Measurements from ENCODE around the gene BTBD9. TPM values are rescaled to one million over a fixed set of nuclear protein-coding genes. Genes with fewer than 3 reads are reported as not detected.

The BTBD9 gene
- total RNA-seq, 4 donors from 2014 or later = 8.6 to 34.1 (median 30.8) TPM

- Histone ChIP-seq H3K9me3 (no peaks in the 10 kb centered on the region), H3K27me3 (no peaks in the 10 kb centered on the region), H3K4me1 (no peaks in the 10 kb centered on the region), H3K4me3 (no peak overlapping the region), H3K36me3 (no peaks in the 10 kb centered on the region), H3K27ac (no peak overlapping the region)
- no peak for DNase-seq
- in situ Hi-C loops (cut with MboI; ENCODE audit: low pct_ligation_motif_present in 1 of 4, low pct_unique_long_range_greater_than_20kb in 1 of 4, low sequenced_read_pairs in 3 of 4) (no loop called here), intact Hi-C loops (cut with DNase I; ENCODE audit: low total_unique reads) (no loop called here)
- 87 to 93% methylated on average over 5 of the region's 5 CpGs for WGBS, 2 donors (ENCODE audit: low coverage in 1 of 2)
- TF ChIP-seq POLR2A (IDR thresholded peaks at IDR 0.05) (no peak), EP300 (IDR thresholded peaks at IDR 0.05; ENCODE audit: low read depth) (no peak), CTCF (IDR thresholded peaks at IDR 0.05) (no peak), POLR2AphosphoS5 (IDR thresholded peaks at IDR 0.05) (no peak)
Observed at GRCh38 chr6:38337819-38338465, 301.8 kb downstream of the BTBD9 start.

- DNase-seq = no peak
- no peak overlapping the region for H3K4me3 ChIP-seq
- H3K36me3 ChIP-seq = no peaks in the 10 kb centered on the region
- intact Hi-C loops (cut with DNase I; ENCODE audit: low total_unique reads) = no loop called here
- no peaks in the 10 kb centered on the region for H3K4me1 ChIP-seq
- WGBS, 2 donors (ENCODE audit: low coverage in 1 of 2) = 79 to 85% methylated on average over 1 of the region's 1 CpG
- no peak overlapping the region for H3K27ac ChIP-seq
- H3K9me3 ChIP-seq = no peaks in the 10 kb centered on the region
- no peaks in the 10 kb centered on the region for H3K27me3 ChIP-seq
- in situ Hi-C loops (cut with MboI; ENCODE audit: low pct_ligation_motif_present in 1 of 4, low pct_unique_long_range_greater_than_20kb in 1 of 4, low sequenced_read_pairs in 3 of 4) = no loop called here
- no peak for TF ChIP-seq EP300 (IDR thresholded peaks at IDR 0.05; ENCODE audit: low read depth)
- TF ChIP-seq POLR2AphosphoS5 (IDR thresholded peaks at IDR 0.05) = no peak
- TF ChIP-seq POLR2A (IDR thresholded peaks at IDR 0.05) = no peak
Observed at GRCh38 chr6:38336922-38337321, 302.8 kb downstream of the BTBD9 start.

GRCh38 chr6:38326837-38327236, 312.9 kb downstream of the BTBD9 start:
- no peaks in the 10 kb centered on the region for H3K27me3 ChIP-seq
- no peak for TF ChIP-seq POLR2A (IDR thresholded peaks at IDR 0.05)
- no peak for TF ChIP-seq EP300 (IDR thresholded peaks at IDR 0.05; ENCODE audit: low read depth)
- no peak for TF ChIP-seq CTCF (IDR thresholded peaks at IDR 0.05)
- TF ChIP-seq POLR2AphosphoS5 (IDR thresholded peaks at IDR 0.05) = no peak
- no peaks in the 10 kb centered on the region for H3K36me3 ChIP-seq
- in situ Hi-C loops (cut with MboI; ENCODE audit: low pct_ligation_motif_present in 1 of 4, low pct_unique_long_range_greater_than_20kb in 1 of 4, low sequenced_read_pairs in 3 of 4) = no loop called here
- no peak overlapping the region for H3K4me3 ChIP-seq
- WGBS, 2 donors (ENCODE audit: low coverage in 1 of 2) = 50 to 58% methylated on average over 1 of the region's 1 CpG
- no peaks in the 10 kb centered on the region for H3K9me3 ChIP-seq
- no peaks in the 10 kb centered on the region for H3K4me1 ChIP-seq
- DNase-seq = no peak
- intact Hi-C loops (cut with DNase I; ENCODE audit: low total_unique reads) = no loop called here
- no peak overlapping the region for H3K27ac ChIP-seq

- Histone ChIP-seq H3K27me3 (no peaks in the 10 kb centered on the region), H3K4me3 (no peak overlapping the region), H3K4me1 (no peaks in the 10 kb centered on the region), H3K9me3 (no peaks in the 10 kb centered on the region), H3K27ac (no peak overlapping the region), H3K36me3 (no peaks in the 10 kb centered on the region)
- intact Hi-C loops (cut with DNase I; ENCODE audit: low total_unique reads) = no loop called here
- in situ Hi-C loops (cut with MboI; ENCODE audit: low pct_ligation_motif_present in 1 of 4, low pct_unique_long_range_greater_than_20kb in 1 of 4, low sequenced_read_pairs in 3 of 4) = no loop called here
- 73 to 88% methylated on average over 1 of the region's 1 CpG for WGBS, 2 donors (ENCODE audit: low coverage in 1 of 2)
- TF ChIP-seq POLR2A (IDR thresholded peaks at IDR 0.05) (no peak), EP300 (IDR thresholded peaks at IDR 0.05; ENCODE audit: low read depth) (no peak), POLR2AphosphoS5 (IDR thresholded peaks at IDR 0.05) (no peak), CTCF (IDR thresholded peaks at IDR 0.05) (no peak)
- DNase-seq = no peak
Observed at GRCh38 chr6:38323216-38323615, 316.5 kb downstream of the BTBD9 start.

- intact Hi-C loops (cut with DNase I; ENCODE audit: low total_unique reads) = no loop called here
- 89 to 100% methylated on average over 1 to 2 of the region's 2 CpGs for WGBS, 2 donors (ENCODE audit: low coverage in 1 of 2)
- no peak for TF ChIP-seq CTCF (IDR thresholded peaks at IDR 0.05)
- no peak for TF ChIP-seq EP300 (IDR thresholded peaks at IDR 0.05; ENCODE audit: low read depth)
- TF ChIP-seq POLR2AphosphoS5 (IDR thresholded peaks at IDR 0.05) = no peak
- TF ChIP-seq POLR2A (IDR thresholded peaks at IDR 0.05) = no peak
- H3K27me3 ChIP-seq = no peaks in the 10 kb centered on the region
- H3K36me3 ChIP-seq = no peaks in the 10 kb centered on the region
- no peak overlapping the region for H3K27ac ChIP-seq
- no peaks in the 10 kb centered on the region for H3K4me1 ChIP-seq
- DNase-seq = no peak
- in situ Hi-C loops (cut with MboI; ENCODE audit: low pct_ligation_motif_present in 1 of 4, low pct_unique_long_range_greater_than_20kb in 1 of 4, low sequenced_read_pairs in 3 of 4) = no loop called here
- H3K4me3 ChIP-seq = no peak overlapping the region
- H3K9me3 ChIP-seq = no peaks in the 10 kb centered on the region
Observed at GRCh38 chr6:38322138-38322537, 317.6 kb downstream of the BTBD9 start.

Measured in transverse colon (tissue), 4 donors.